PC-3 (cell line): ENCODE results near the gene GTF3C4. TPM values are rescaled to one million over a fixed set of nuclear protein-coding genes. Genes with fewer than 3 reads are reported as not detected.
A peak's percentile ranks its signal among the peaks of the same experiment; 100 is the strongest.

Experiments used
- ATAC-seq: fragments of 200-7000 bp; cut with Tn5 transposase; 2 replicates; pipeline ENCODE4 v1.9.1; 2020; ENCODE audit warnings: mild to moderate bottlenecking, moderate library complexity
- BruUV-seq: library from RNA; stranded (reverse); fragments of 400-500 nt; replicated peaks from 2 replicates; lab custom pipeline; 2021; lab: Mats Ljungman, UMichigan
- CTCF ChIA-PET: fragments of 300-600 bp; sonication (Branson Sonifier 250); formaldehyde crosslinking; loops from one replicate; lab custom pipeline; 2022; ENCODE audit warnings: antibody characterized with exemption; lab: Charles Lee
- POLR2A ChIA-PET: fragments of 300-600 bp; sonication (Branson Sonifier 250); formaldehyde crosslinking; loops from one replicate; lab custom pipeline; 2022; ENCODE audit warnings: antibody characterized with exemption; ENCODE audit not compliant: unreplicated experiment; lab: Charles Lee
- DNase-seq: peaks from one replicate; pipeline ENCODE4 v3.0.0-alpha.2; 2015
- H2AFZ ChIP-seq: fragments of 300-600 bp; sonication (generic); 2 replicates; pipeline ENCODE4 v1.6.0; 2016; ENCODE audit warnings: antibody characterized with exemption, low read length
- H3F3A ChIP-seq: fragments of 300-600 bp; sonication (generic); one replicate; pipeline ENCODE4 v1.6.0; 2017; ENCODE audit warnings: antibody characterized with exemption, low read length, control low read depth, mild to moderate bottlenecking; ENCODE audit not compliant: unreplicated experiment
- H3K27ac ChIP-seq: fragments of 300-600 bp; sonication (generic); 2 replicates; pipeline ENCODE4 v1.5.1; 2016; ENCODE audit warnings: mild to moderate bottlenecking, low read length
- H3K27me3 ChIP-seq: fragments of 300-600 bp; sonication (generic); 2 replicates; pipeline ENCODE4 v1.6.1; 2016; ENCODE audit warnings: low read length, mixed read lengths
- H3K36me3 ChIP-seq: fragments of 300-600 bp; sonication (generic); 2 replicates; pipeline ENCODE4 v1.6.1; 2016; ENCODE audit warnings: low read depth, mixed run types, low read length, mixed read lengths
- H3K4me1 ChIP-seq: fragments of 300-600 bp; sonication (generic); 2 replicates; pipeline ENCODE4 v1.5.1; 2016; ENCODE audit warnings: low read length; ENCODE audit not compliant: insufficient read depth
- H3K4me2 ChIP-seq: fragments of 300-600 bp; sonication (generic); 2 replicates; pipeline ENCODE4 v1.6.0; 2016; ENCODE audit warnings: low read length
- H3K4me3 ChIP-seq: fragments of 300-600 bp; sonication (generic); 2 replicates; pipeline ENCODE4 v1.5.1; 2016; ENCODE audit warnings: mild to moderate bottlenecking, low read length, mixed read lengths
- H3K79me2 ChIP-seq: fragments of 300-600 bp; sonication (generic); 2 replicates; pipeline ENCODE4 v1.6.1; 2017; ENCODE audit warnings: low read length, mixed read lengths
- H3K9ac ChIP-seq: fragments of 300-600 bp; sonication (generic); 2 replicates; pipeline ENCODE4 v1.6.0; 2016; ENCODE audit warnings: mild to moderate bottlenecking, low read length
- H3K9me2 ChIP-seq: fragments of 300-600 bp; sonication (generic); replicated peaks from 2 replicates; pipeline ENCODE4 v1.6.1; 2016; ENCODE audit warnings: mixed run types, low read length, mixed read lengths
- H3K9me3 ChIP-seq: fragments of 300-600 bp; sonication (generic); 2 replicates; pipeline ENCODE4 v1.6.1; 2016; ENCODE audit warnings: low read length, mixed read lengths
- H4K20me1 ChIP-seq: fragments of 300-600 bp; sonication (generic); 2 replicates; pipeline ENCODE4 v1.6.1; 2016; ENCODE audit warnings: low read length, mixed read lengths
- CTCF ChIP-seq: fragments of 300-600 bp; sonication (generic); conservative IDR thresholded peaks from 2 replicates; pipeline ENCODE4 v1.5.1; 2017; ENCODE audit warnings: antibody characterized with exemption, low read depth, mild to moderate bottlenecking, low read length
- EZH2 ChIP-seq: fragments of 300-600 bp; sonication (generic); IDR thresholded peaks from one replicate; pipeline ENCODE4 v1.6.1; 2017; ENCODE audit warnings: antibody characterized with exemption, mild to moderate bottlenecking, low read length; ENCODE audit not compliant: unreplicated experiment
- EZH2phosphoT487 ChIP-seq: fragments of 300-600 bp; sonication (generic); IDR thresholded peaks from 2 replicates; pipeline ENCODE4 v1.6.1; 2018; ENCODE audit warnings: mild to moderate bottlenecking, antibody characterized with exemption, low read length, borderline replicate concordance
- intact Hi-C: fragments of 100-400 bp; cut with micrococcal nuclease; formaldehyde crosslinking; loops from 2 replicates; pipeline ENCODE4 v1.9.0; 2023
- total RNA-seq: library from RNA; depleted of rRNA; stranded (reverse); fragments of >200 nt; gene quantifications from 2 replicates; pipeline ENCODE4 v1.2.3, GENCODE V29; 2014

The GTF3C4 gene
- total RNA-seq, 1 experiment from 2014 or later: 9.8 TPM

GRCh38 chr9:132663117-132663516 lies 7.1 kb upstream of the GTF3C4 start:
- no peak overlapping the region for H3K9ac ChIP-seq
- H3K36me3 ChIP-seq: peaks cover 20% of the 10 kb centered on the region
- H3K27me3 ChIP-seq: no peaks in the 10 kb centered on the region
- H3K9me3 ChIP-seq: no peaks in the 10 kb centered on the region
- BruUV-seq: no TSS peak
- no peak overlapping the region for H3K4me3 ChIP-seq
- ChIA-PET CTCF (no interaction called here), POLR2A (no interaction called here)
- no peak overlapping the region for H3K27ac ChIP-seq
- no peak overlapping the region for H3K4me2 ChIP-seq
- no peaks in the 10 kb centered on the region for H3K4me1 ChIP-seq
- DNase-seq (no peak), ATAC-seq (no peak)
- no peak for TF ChIP-seq EZH2
- TF ChIP-seq EZH2phosphoT487: no peak
- no peak for TF ChIP-seq CTCF
- H3F3A ChIP-seq: no peaks in the 10 kb centered on the region
- peaks cover 67% of the 10 kb centered on the region for H3K79me2 ChIP-seq
- H4K20me1 ChIP-seq: 0 out of 2 replicates have a peak, but pooled peaks cover 10% of the 10 kb centered on the region
- intact Hi-C loops: no loop called here
- no peak overlapping the region for H2AFZ ChIP-seq
- no peaks in the 10 kb centered on the region for H3K9me2 ChIP-seq

- H3K27ac ChIP-seq: no peak overlapping the region
- no peaks in the 10 kb centered on the region for H3F3A ChIP-seq
- H3K4me1 ChIP-seq: no peaks in the 10 kb centered on the region
- H3K9me2 ChIP-seq: no peaks in the 10 kb centered on the region
- POLR2A ChIA-PET: interaction anchor here (0.5 kb wide), 1 partner anchor 15 kb away, joined by 3 read pairs; no protein-coding TSS in a partner anchor
- H4K20me1 ChIP-seq: 0 out of 2 replicates have a peak, but pooled peaks cover 10% of the 10 kb centered on the region
- no peaks in the 10 kb centered on the region for H3K9me3 ChIP-seq
- CTCF ChIA-PET: no interaction called here
- no peaks in the 10 kb centered on the region for H3K27me3 ChIP-seq
- TF ChIP-seq CTCF (no peak), EZH2 (no peak), EZH2phosphoT487 (no peak)
- no peak overlapping the region for H2AFZ ChIP-seq
- intact Hi-C loops: no loop called here
- H3K4me2 ChIP-seq: no peak overlapping the region
- no peak overlapping the region for H3K9ac ChIP-seq
- DNase-seq: no peak
- peaks cover 74% of the 10 kb centered on the region for H3K79me2 ChIP-seq
- H3K36me3 ChIP-seq: peaks cover 15% of the 10 kb centered on the region
- BruUV-seq: no TSS peak
- no peak for ATAC-seq
- no peak overlapping the region for H3K4me3 ChIP-seq
Measured at GRCh38 chr9:132663851-132664250, 6.4 kb upstream of the GTF3C4 start.

GRCh38 chr9:132669319-132669697 lies 956 bp upstream of the GTF3C4 start:
- Histone ChIP-seq H3K27ac (peak overlapping the region; percentile 93), H3K27me3 (no peaks in the 10 kb centered on the region), H2AFZ (peak overlapping the region; percentile 93), H3K36me3 (no peaks in the 10 kb centered on the region), H3K4me3 (peak overlapping the region; percentile 91), H3F3A (peaks cover 6% of the 10 kb centered on the region), H3K9me3 (no peaks in the 10 kb centered on the region), H3K4me1 (peaks cover 25% of the 10 kb centered on the region), H4K20me1 (peaks cover 30% of the 10 kb centered on the region), H3K79me2 (peaks cover 100% of the 10 kb centered on the region), H3K4me2 (peak overlapping the region; percentile 91), H3K9me2 (no peaks in the 10 kb centered on the region), H3K9ac (peak overlapping the region; percentile 99)
- CTCF ChIA-PET: no interaction called here
- intact Hi-C loops: no loop called here
- BruUV-seq: TSS peak; percentile 62
- POLR2A ChIA-PET: interaction anchor here (0.9 kb wide), 1 partner anchor 42 kb away, joined by 5 read pairs; no protein-coding TSS in a partner anchor
- peak; percentile 25 for ATAC-seq
- TF ChIP-seq EZH2phosphoT487: no peak
- TF ChIP-seq EZH2: no peak
- TF ChIP-seq CTCF: no peak
- DNase-seq: peak; percentile 54
